Gastroesophageal sphincter (tissue), 3 donors: ENCODE measurements around the gene HSD17B3.

Experiments used
- POLR2A ChIP-seq, 2 donors: fragments of 450-650 bp; IDR thresholded peaks; one replicate each; pipeline ENCODE4 v1.6.1; 2017; ENCODE audit warnings: antibody characterized with exemption in 2 of 2, mild to moderate bottlenecking in 2 of 2, moderate library complexity in 1 of 2
- POLR2AphosphoS5 ChIP-seq: sonication (generic); formaldehyde crosslinking; IDR thresholded peaks from one replicate; pipeline ENCODE4 v1.6.1; 2017; ENCODE audit warnings: antibody characterized with exemption
- TF ChIP-seq, protein P1 (sequence below), 4 experiments: fragments of 200-600 bp in 2 of 4; fragments of 450-650 bp in 2 of 4; sonication (generic) in 1 of 4; IDR thresholded peaks; one replicate each; pipeline ENCODE4 v1.5.1; 2017 to 2019; ENCODE audit warnings: antibody characterized with exemption in 4 of 4, mild to moderate bottlenecking in 2 of 4, moderate library complexity in 2 of 4

- TF ChIP-seq, protein P1, sequence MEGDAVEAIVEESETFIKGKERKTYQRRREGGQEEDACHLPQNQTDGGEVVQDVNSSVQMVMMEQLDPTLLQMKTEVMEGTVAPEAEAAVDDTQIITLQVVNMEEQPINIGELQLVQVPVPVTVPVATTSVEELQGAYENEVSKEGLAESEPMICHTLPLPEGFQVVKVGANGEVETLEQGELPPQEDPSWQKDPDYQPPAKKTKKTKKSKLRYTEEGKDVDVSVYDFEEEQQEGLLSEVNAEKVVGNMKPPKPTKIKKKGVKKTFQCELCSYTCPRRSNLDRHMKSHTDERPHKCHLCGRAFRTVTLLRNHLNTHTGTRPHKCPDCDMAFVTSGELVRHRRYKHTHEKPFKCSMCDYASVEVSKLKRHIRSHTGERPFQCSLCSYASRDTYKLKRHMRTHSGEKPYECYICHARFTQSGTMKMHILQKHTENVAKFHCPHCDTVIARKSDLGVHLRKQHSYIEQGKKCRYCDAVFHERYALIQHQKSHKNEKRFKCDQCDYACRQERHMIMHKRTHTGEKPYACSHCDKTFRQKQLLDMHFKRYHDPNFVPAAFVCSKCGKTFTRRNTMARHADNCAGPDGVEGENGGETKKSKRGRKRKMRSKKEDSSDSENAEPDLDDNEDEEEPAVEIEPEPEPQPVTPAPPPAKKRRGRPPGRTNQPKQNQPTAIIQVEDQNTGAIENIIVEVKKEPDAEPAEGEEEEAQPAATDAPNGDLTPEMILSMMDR (IDR thresholded peaks at IDR 0.05): no peak
- no peak for TF ChIP-seq POLR2A (IDR thresholded peaks at IDR 0.05)
- no peak for TF ChIP-seq POLR2AphosphoS5
Measured at GRCh38 chr9:96236854-96237550, 65.0 kb downstream of the HSD17B3 start.
